Muscle of arm (tissue), 12 donors: ENCODE results near the gene LMTK2. TPM values are rescaled to one million over a fixed set of nuclear protein-coding genes. Genes with fewer than 3 reads are reported as not detected.

Experiments
- DNase-seq: peaks from one replicate; pipeline ENCODE4 v3.0.0-alpha.2; 2013
- polyA plus RNA-seq, 12 donors: library from polyadenylated mRNA; unstranded; fragments of 120-200 nt; gene quantifications; one replicate each; pipeline ENCODE4 v1.2.1, GENCODE V29; 2013; ENCODE audit not compliant: insufficient read length in 12 of 12

LMTK2 gene
- polyA plus RNA-seq, 12 donors: 6.4 to 11.0 (median 7.0) TPM; not detected in 1

DNA sequence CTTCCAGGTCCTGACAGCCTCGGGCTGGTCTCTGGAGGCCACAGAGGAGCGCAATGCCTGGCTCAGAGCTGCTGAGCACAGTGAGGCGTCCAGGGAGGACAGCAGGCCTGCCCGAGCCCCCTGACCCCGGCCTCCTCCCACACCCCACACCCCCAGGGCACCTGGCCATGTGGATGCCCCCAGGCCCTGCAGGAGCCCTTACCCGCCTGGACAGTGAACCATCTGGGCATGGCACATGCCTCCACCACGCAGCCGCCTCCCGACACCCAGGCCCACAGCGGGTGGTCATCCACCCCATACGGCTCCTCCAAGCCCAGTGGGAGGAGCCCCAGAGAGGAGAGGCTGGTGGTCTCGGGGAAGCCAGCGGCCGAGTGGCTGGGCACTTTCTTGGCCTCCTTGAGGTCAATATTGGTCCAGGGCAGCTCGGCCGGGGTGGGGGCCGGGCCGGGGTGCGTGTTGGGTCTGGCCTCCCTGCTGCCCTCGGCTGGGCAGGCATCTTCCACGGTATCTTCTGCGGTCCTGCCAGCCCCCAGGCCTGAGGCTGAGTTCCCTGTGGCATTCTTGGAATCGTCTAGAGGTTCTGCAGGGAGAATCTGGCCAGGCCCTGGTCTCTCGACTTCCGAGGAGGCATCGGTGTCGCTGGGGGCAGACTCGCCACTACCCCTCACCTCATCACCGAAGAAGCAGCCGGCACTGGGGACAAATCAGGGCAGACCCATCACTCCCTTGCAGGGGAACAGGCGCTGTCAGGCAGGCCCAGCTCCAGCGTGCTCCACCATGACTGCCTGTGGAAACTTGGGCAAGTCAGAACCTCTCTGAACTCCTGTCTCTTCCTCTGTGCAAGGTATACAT, 126.8 kb downstream of the LMTK2 start:
- DNase-seq: no peak

DNA sequence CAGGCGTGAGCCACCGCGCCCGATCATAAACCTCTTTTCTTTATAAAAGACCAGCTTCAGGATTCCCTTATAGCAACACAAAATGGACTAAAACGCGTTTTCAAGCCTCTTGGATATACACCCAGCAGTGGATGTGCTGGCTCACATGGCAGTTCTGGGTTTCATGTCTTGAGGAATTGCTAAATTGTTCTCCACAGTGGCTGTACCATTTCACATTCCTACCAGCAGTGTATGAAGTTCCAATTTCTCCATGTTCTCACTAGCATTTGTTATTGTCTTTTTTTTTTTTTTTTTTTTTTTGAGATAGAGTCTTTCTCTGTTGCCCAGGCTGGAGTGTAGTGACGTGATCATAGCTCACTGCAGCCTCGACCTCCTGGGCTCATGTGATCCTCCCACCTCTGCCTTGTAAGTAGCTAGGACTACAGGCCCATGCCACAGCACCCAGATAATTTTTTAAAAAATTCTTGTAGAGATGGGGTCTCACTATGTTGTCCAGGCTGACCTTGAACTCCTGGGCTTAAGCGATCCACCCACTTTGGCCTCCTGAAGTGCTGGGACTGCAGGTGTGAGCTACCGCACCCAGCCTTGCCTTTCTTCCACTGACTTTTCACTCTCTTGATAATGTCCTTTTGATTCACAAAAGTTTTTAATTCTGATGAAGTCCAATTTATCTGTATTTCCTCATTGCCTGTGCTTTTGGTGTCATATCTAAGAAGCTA, 127.9 kb downstream of the LMTK2 start:
- no peak for DNase-seq

DNA sequence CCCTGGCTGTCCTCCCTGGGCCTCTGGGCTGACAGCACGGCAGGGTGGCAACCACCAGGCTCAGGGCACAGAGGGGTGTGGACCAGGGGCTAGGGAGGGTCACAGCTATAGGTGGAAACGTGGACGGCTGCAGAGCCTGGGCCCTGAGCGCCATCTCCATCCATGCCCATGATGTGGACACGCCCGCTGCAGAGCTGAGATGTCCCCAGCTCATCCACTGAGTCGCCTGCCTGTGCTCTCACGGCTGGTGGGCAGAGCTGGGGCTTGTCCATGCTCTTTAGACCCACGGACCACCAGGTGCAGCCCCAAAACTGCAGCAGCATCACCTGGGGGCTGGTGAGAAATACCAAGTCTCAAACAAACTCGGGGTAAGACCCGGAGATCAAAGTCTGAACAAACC, 129.2 kb downstream of the LMTK2 start:
- no peak for DNase-seq

DNA sequence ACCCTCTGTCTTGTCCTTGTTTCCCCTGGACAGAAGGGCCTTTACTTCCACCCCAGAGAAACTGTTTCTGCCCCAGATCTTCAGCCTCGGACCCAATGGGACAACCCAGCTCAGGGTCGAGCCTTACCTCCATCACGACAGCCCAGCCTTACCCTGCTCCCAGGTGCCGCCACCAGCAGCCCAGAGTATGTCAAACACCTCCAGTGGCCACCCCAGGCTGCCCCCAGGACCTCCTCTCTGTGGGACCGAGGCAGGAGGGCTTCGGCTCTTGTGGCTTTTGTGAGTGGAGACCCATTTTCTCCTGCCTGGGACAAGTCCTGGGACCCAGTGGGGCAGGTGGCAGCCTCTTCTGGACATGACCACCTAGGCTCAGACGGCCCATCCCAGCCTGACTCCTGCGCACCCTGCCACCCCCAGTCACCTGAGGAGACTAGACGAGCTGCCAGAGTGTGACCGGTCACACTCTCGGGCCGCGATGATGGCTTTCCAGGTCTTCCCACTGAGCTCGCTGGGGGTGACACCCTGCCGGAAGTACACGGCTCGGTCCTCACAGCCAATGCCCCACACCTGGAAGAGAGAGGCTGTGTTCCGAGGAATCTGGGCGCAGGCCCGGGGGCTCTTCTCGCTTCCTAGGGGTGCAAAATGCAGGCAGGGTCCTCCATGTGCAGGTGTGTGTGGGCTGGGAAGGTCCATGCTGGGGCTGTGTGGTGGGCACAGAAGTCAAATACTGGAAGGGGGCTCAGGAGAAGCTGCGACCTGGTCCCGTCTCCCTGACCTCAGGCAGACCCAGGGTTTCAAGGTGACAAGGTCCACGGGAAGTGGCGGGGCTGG, 129.9 kb downstream of the LMTK2 start:
- no peak for DNase-seq

DNA sequence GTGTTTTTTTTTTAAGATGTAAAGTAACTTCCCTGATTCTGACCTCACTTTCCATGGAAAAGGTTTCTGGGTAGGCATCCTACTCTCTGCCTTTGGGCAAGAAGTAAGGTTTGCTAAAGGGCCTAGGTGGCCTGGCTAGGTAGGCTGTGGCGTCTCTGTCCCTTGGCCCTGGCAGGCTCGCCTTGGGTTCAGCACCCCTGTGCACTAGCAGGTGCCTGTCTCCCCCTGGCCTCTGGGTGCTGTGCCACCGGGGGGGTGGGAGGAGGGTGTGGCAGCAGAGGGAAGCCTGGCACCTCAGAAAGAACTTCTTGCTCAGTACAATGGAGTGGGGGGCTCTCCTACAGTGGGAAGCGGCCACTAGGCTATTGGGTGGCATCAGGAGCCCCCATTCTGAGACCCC, 131.4 kb downstream of the LMTK2 start:
- no peak for DNase-seq

DNA sequence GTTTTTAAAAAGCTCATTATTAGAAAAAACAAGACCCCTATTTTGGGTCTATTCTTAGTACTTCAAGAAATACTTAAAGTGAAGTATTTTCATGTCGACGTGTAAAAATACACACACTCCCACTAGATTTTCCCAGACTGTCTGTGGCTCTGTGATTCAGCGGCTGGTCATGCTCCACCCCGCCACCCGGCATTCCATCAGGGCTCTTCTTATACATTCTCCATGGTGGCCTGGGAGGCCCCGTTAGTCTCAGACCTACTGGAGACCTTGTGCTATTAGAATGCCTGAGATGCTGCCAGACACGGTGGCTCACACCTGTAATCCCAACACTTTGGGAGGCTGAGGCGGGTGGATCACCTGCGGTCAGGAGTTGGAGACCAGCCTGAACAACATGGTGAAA, 132.3 kb downstream of the LMTK2 start:
- DNase-seq: no peak

DNA sequence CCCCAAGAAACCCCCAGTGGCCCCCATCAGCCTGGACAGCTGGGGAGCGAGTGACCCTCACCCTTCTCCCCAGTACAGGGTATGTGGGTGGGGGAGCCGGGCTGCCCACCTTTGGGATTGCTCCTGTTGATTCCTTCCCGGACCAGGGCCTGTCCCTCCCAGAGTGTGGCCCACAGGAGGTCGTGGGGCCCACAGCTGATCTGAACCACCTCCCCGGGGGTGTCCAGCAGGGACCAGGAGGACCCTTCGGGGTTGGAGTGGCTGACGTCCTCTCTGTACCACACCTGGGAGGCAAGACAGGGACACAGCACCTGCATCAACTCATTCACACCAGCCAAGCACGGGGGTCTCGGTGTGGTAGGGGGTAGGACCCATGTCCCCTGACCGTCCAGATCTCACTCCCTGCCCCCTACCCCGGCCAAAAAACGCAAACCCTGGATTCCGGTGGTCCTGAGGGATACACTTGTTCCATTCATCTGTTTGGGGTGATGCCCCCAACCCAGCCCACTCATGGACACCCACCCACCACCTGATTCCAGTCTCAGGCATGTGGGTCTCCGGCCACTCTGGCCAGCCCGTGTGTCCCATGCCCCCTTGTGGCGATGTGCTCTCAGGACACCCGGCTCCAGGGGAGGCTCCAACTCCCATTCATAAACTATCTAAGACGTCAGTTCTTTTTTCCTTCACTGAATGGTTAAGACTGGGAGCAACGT, 134.5 kb downstream of the LMTK2 start:
- DNase-seq: no peak

DNA sequence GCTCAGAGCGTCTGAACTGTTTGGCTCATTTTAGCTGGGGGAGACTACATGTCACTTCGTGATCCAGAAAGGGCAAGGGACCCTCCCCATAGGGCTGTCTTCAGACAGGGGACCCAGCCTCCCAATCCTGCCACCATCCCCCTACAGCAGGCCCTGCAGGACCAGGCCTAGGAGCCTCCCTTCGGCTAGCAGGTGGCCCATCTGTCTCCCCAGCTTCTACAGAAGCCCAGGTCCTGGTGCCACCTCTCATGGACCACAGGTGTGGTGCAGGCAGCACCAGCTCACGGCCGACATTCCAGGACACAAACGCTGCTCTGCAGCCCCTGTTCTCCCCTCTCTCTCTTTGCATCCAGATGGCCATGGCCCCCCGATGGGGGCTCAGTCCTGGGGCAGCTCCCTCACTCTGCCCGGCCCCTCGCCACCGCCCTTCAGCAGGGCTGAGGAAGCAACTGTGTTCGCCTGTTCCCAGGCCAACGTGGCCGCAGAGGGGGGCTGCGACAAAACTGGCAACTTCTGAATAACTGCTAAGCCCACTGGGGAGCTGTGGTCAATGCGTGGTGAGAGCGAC, 135.1 kb downstream of the LMTK2 start:
- DNase-seq: no peak

DNA sequence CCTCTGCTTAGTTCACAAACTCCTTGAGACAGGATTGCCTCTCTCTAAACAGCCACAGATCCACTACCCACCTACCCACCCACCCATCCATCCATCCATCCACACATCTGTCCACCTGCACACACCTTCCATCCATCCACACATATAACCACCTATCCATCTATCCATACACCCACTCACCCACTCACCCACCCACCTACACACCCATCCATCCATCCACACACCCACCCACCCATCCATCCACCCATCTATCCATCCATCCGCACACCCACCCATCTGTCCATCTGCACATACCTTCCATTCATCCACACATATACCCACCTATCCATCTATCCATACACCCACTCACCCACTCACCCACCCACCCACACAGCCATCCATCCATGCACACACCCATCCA, 135.7 kb downstream of the LMTK2 start:
- no peak for DNase-seq

DNA sequence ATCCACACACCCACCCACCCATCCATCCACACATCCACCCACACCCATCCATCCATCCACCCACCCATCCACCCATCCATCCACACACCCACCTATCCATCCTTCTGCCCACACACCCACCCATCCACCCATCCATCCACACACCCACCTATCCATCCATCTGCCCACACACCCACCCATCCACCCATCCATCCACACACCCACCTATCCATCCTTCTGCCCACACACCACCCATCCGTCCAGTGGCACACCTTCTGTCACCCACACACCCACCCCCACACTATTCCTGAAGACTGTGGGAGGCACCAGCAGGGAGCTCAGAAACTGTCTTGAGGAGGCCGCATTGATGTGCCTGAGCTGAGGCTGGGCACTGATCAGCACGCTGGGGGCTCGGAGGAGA, 136.3 kb downstream of the LMTK2 start:
- DNase-seq: no peak

DNA sequence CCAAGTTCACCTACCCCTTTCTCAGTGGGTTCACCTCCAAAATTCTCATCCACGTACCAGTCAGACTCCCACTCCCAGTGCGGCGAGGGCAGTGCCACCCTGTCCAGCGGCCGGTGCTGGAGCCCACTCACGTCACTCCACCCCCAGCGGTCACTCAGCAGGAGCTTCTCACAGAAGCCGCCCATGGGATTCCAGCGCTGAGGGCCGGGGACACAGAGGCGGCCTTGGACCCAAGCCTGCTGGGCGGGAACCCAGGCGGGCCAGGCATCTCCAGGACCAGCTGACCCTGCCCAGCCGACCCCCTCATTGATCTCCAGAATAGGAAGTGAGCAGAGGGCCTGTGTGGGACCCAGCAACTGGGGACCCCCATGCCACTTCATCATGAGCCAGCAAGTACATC, 138.2 kb downstream of the LMTK2 start:
- no peak for DNase-seq

DNA sequence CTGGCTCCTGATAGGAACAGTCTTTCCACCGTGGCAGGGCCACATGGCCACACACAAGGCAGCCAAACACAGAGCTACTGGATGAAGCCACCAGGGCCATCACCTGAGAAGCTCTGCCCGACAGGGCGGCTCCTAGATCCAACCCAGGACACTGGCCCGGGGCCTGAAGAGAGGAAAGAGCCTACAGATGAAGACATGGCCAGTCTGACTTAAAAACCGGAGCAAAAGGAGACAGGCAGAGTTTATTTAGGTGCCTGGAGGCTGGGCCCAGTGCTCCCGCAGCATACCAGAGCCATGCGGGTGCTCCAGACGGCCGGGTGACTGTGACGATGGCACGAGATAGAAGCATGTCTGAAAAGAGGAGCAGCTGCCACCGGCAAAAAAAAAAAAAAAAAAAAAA, 141.5 kb downstream of the LMTK2 start:
- no peak for DNase-seq

DNA sequence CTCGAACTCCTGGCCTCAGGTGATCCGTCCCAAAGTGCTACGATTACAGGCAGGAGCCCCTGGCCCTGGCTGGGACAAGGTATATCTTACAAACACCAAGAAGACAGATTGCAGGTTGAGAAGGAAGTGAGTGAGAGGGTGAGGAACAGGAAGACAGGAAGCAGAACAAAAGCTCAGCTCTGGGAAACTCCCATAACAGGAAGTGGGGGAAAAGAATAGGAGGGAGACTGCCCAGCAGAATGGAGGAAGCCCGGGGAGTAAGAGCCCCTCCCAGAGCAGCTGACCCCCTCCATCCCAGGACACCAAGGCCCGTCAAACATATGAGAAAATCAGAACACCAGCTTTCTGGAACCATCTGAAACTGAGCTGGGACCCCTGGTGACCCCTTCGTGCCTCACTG, 142.4 kb downstream of the LMTK2 start:
- DNase-seq: no peak

DNA sequence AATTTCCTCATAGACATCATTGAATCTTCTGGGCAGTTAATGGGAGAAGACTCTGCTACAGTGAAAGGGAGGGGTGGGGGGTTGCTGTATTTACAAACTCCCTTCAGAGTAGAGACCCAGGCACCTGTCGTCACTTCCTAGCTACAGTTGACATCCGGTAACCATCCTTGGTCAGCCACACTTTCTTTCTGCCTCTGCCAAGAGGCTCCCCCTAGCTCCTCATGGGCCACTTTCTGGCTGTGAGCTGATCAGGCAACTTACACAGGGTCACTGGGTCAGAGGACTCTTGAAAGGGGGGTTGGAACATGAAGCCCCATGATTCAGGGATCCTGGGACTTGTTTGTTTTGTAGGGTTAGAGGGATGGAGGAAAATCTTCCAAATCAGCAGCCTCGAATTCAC, 144.1 kb downstream of the LMTK2 start:
- no peak for DNase-seq

DNA sequence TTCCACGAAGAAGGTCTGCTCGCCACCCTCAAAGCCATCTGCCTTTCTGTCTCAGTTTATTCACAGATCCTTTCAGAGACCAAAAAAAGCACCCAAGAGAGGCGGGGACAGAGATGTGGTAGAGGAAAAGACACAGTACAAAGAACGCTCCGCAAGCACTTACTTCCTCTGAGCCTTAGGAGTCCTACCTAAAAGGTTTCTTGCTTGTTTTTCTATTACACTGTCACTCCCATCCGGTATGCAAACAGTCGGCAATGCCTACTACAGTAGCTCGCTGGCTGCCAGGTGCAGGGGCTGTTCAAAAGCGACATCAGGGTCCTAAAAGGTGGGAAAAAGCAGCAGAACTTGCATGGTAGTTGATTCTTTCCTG, 144.6 kb downstream of the LMTK2 start:
- no peak for DNase-seq

DNA sequence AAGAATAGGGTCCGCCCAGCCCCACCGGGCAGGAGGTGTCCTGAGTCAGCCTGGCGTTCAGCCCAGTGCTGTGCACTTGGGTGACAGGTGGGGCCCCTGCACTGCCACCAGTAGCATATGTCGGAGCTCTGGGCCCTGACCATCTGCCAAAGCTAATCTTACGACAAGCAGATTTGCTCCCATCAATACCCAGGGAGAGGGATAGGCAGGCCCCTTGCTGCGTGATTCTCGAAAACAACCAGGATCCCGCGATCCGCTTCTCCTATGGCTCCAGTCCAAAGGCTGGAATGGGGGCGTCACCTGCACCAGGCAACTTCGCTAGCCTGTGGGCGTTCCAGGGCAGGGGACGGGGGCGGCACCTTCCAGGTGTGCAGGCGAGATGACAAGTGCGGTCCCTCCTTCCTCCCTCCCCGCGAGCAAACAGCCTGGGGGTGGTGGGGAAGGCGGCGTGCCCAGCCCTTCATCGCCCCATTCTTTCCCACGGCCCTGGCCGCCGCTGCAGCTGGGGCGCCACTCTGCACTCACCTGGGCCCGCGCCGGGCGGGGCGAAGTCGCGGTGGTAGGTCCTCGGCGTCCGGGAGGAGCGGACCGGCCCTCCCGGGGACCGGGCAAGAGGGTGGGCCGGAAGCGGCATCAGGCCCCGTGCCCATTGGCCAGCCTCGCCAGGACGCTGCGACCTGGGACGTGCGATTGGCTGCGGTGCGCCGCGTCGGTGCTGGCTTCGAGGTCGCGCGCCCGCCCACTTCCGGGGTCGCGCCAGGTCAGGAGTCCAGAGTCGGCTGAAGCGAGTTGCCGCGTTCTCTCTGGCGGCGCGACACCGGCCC, 145.2 kb downstream of the LMTK2 start, which contains the start of gene TECPR1:
TECPR1 (minus strand) TSS at position 632 of the 824 bp plus-strand sequence. CDS start 6,086 bp downstream, outside the sequence.
- peak; percentile 92 for DNase-seq

DNA sequence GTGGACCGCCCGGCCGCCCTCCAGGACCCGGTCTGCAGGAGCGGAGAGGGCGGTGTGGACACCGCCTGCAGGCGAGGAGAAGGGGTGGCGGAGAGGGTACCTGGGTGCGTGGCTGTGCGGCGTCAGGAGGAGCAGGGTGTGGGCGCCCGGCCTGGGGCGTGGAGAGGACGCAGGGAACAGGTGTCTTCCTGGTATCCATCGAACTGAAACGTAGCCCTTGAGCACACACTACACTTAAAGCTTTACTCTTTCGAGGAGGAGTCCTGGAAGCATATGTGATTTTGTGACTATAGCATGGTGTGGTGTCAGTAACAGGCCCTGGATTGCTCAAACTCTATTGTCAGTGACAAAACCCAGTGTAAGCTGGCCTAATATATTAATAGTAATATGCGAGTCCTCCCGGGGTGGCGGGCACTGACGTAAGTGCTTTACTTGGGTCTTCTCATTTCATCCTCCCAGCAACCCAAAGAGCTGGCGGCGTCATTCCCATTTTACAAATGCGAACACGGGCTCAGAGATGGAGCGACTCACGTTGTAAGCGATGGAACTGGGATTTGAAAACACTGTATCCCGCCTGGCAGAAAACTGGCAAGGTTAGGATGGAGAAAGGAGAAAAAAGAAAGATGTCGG, 145.9 kb downstream of the LMTK2 start:
- DNase-seq: no peak

DNA sequence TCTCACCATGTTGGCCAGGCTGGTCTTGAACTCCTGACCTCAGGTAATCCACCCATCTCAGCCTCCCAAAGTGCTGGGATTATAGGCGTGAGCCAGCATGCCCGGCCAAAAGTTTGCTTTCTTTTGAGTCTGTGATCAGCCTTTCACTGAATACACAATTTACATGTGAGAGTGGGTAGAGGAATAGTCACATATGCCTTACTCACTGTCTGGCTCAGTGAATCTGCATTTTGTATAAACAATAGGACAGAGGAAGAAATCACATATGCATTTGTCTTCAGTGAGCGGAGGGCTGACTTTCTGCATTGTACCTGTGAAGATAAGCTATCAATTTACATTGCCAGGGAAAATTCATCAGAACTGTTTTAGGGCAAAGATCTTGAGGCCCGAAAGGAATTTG, 147.9 kb downstream of the LMTK2 start:
- DNase-seq: no peak

DNA sequence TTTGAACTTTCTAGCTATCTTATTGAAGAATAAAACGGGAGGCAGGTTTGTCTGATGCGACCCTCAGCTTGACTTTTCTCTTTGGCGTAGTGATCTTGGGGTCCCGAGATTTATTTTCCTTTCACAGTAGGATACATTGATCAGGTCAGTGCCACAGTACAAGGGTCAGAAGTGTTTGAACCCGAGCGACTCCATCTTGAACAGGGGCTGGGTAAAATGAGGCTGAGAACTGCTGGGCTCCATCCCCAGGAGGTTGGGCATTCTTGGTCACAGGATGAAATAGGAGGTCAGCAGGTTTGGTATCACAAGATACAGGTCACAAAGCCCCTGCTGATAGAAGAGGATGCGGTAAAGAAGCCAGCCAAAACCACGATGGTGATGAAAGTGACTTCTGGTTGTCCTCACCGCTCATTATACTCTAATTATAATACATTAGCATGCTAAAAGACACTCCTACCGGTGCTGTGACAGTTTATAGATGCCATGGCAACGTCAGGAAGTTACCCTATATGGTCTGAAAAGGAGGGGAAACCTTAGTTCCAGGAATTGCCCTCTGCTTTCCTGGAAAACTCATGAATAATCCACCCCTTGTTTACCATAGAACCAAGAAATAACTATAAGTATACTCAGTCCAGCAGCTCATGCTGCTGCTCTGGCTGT, 148.4 kb downstream of the LMTK2 start:
- no peak for DNase-seq
